HG03432 (cell line): ENCODE measurements around the gene MLLT6.

Source experiments
- ATAC-seq: cut with Tn5 transposase; IDR thresholded peaks from one replicate; pipeline ENCODE4 v1.9.1; 2021; ENCODE audit warnings: mild to moderate bottlenecking, moderate library complexity; ENCODE audit not compliant: unreplicated experiment

The MLLT6 gene

GRCh38 chr17:38706505-38707216 lies 1.6 kb downstream of the MLLT6 start:
- no peak for ATAC-seq

- ATAC-seq, result no peak
These were observed 2.7 kb downstream of the MLLT6 start for GRCh38 chr17:38707678-38708351.

GRCh38 chr17:38709104-38709820 lies 4.2 kb downstream of the MLLT6 start:
- ATAC-seq, result no peak

DNA sequence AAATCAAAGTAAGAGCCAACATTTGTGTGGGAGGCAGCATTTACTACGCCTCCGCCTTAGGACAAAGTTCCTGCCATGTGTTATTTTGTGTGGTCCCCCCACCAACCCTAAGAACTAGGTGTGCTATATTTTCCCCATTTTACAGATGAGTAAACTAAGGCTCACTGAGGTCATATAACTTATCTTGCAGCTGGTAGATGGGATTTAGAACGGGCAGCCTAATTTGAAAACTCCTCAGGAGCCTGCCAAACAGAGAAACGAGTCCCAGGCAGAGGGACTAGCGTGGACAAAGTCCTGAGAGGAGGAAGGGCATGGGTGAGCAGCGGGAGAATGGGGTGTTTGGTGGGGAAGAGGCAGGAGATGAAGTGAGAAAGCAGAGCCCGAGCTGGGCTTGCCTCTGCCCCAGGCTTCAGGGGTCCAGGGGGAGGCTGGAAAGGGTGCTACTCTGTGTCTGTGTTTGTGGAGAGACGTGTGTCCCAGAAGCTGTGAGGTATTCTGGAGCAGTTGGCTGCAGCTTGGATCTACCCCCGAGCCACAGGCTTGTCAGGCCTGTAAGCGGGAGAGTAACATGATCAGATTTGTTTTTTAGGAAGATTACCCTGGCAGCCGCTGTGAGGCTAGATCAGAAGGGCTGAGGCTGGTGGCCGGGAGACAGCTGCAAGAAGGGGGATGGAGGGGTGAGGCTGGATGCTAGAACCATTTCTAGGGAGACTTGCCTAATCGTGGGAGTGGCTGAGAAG lies 5.0 kb downstream of the MLLT6 start:
- no peak for ATAC-seq

DNA sequence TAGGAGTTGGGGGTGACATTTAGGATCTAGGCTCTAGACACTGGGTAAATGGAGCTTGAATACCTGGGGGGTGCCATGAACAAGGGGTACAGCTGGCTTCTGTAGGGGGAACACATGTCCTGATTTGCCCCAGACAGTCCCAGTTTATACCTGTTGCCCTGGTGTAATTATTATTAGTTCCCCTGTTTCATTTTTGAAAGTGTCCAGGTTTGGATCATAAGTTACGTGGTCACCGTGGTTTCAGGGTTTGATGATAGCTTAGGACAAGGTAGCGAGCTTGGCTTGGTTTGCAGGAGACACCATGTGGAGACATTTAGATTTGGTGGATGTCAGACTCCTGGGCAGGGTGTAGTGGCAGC lies 5.5 kb downstream of the MLLT6 start:
- no peak for ATAC-seq

DNA sequence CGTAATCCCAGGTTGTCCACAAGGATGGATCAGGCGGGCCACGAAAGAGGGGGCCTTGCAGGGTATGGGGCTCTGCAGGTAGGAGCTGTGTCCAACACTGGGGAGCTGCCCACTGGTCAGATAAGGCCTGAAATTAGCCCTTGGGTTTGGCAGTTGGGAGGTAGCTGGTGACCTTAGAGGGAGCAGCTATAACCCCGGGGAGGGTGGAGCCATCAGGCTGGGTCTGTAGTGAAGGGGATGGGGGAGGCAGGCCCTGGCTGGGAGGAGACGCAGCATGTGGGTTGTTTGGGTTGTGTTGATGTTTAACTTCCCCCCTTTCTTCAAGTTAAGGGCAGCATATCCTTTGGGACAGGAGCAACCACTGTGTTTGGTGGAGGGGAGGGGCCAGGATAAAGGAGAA lies 5.9 kb downstream of the MLLT6 start:
- ATAC-seq, result no peak

DNA sequence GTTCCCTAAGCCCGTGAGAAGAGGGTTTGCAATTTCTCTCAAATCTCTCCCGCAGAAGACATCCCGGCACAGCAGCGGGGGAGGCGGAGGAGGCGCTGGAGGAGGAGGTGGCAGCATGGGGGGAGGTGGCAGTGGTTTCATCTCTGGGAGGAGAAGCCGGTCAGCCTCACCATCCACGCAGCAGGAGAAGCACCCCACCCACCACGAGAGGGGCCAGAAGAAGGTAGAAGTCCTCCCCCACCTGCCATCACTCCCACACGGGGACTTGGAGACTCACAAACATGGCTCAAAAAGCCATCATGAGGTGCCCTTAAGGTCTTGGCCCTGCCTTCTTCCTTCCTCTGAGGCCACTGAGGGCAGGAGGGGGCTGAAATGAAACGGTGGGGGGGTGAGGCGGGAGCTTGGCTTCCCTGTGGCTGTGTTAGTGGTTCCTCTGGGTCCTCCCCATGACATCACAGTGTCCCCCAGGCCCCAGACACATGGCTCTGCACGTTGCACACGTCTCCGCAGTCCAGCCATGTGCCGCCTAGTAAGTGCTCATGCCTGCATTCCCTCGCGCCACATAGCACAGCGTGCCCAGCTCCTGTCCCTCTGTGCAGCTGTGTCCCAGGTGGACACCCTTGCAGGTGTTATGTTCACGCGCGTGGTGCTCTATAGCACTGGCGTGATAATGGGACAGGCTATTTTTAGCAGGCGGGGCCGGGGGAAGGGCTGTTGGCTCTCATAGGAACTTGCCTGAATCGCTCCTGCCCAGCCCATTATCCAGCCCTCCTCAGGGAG lies 6.9 kb downstream of the MLLT6 start:
- ATAC-seq, result no peak

GRCh38 chr17:38712593-38712992 lies 7.5 kb downstream of the MLLT6 start:
- ATAC-seq, result no peak

DNA sequence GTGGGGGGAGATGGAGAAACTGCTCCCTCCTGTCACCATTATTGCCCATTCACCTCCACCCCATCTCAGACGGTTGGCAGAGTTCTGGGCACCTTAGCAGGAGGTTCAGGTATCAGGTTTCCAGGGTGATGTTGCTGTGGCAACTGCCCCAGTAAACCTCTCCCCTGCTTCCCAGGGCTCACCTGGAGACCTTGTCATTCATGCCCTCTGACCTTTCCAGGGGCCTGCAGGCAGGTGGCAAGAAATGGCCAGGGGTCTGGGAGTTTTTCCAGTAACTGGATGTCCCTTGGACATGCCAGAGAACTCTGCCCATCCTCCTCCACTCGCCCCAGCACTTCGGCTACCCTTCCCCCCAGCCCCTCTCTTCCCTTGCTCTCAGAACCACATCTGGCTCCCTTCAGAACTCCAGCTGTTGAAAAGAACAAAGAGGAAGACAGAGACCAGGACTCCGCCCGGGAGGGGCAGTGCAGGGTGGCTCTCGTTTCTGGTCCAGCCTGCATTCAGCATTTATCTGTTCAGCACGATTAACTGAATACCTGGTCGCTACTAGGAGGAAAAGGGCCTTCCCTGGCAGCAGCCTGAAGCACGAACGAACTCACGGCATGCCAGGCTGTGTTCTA lies 8.5 kb downstream of the MLLT6 start:
- no peak for ATAC-seq

DNA sequence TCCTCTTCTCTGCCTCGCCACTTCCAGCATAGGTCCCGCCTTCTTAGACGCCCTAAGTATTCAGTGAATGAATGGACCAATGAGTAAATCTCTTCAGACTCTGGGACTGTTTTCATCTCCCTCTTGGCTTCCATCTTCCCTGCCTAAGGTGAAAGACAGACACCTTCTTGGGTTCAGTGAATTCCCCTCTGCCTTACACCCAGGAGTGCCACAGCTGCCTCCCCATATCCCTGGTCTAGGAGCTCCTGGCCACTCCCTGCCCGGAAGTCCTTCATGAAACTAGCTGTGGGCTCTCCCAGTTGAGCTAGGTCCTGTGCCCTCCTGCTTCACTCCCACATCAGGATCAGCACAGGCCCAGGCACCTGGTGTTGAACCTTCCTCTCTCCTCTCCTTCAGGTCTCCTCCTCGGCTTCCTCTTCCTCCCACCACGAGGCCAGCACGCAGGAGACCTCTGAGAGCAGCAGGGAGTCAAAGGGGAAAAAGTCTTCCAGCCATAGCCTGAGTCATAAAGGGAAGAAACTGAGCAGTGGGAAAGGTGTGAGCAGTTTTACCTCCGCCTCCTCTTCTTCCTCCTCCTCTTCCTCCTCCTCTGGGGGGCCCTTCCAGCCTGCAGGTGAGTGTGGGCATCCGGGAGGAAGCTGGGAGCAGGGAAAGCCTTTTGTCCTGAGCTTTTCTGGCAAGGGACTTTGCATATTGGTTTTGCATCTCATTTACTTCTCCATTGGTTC lies 10.3 kb downstream of the MLLT6 start:
- no peak for ATAC-seq

DNA sequence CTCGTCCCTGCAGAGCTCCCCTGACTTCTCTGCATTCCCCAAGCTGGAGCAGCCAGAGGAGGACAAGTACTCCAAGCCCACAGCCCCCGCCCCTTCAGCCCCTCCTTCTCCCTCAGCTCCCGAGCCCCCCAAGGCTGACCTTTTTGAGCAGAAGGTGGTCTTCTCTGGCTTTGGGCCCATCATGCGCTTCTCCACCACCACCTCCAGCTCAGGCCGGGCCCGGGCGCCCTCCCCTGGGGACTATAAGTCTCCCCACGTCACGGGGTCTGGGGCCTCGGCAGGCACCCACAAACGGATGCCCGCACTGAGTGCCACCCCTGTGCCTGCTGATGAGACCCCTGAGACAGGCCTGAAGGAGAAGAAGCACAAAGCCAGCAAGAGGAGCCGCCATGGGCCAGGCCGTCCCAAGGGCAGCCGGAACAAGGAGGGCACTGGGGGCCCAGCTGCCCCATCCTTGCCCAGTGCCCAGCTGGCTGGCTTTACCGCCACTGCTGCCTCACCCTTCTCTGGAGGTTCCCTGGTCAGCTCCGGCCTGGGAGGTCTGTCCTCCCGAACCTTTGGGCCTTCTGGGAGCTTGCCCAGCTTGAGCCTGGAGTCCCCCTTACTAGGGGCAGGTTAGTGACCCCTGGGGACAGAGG lies 11.4 kb downstream of the MLLT6 start:
- ATAC-seq, result no peak

DNA sequence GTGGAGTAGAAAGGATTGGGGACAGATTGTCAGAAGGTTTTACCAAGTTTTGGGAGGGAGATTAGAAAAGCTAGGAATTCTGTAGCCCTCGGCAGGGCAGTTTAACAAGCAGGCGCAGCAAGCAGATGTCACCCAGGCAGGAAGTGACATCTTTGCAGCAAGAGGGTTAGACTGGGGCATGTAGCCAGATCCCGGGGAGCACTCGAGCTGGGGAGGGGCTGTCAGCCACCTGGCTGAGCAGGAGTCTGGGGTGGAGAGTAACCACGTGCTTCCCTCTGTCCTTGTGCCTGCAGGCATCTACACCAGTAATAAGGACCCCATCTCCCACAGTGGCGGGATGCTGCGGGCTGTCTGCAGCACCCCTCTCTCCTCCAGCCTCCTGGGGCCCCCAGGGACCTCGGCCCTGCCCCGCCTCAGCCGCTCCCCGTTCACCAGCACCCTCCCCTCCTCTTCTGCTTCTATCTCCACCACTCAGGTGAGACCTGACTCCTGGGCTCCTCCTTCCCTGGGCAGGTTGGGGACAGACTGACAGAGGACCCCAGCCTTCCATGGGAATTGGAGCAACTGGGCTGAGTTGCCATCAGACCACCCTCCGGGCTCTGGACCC lies 12.2 kb downstream of the MLLT6 start:
- no peak for ATAC-seq

DNA sequence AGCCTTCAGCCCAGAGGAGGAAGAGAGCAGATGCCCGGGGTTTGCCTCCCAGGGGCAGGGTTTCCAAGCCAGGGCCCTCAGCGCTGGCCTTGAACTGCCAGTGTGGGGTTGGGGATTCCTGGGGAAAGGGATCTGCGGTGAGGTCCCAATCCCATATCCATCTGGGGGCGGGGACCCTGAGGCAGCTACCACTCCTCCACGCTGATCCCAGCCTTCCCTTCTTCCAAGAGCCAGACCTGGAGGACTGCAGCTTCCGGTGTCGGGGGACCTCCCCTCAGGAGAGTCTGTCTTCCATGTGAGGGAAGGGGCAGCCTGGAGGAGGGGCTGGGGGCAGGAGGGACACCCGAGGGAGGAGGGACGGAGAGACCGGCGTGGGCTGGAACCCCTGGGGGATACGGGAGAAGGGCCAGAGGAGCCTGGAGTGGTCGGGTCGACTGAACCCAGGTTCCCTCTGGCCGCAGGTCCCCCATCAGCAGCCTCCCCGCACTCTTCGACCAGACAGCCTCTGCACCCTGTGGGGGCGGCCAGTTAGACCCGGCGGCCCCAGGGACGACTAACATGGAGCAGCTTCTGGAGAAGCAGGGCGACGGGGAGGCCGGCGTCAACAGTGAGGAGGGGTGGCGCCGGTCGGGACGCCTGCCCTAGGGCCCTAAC lies 14.3 kb downstream of the MLLT6 start:
- ATAC-seq, result no peak

GRCh38 chr17:38719943-38720641 lies 15.0 kb downstream of the MLLT6 start:
- no peak for ATAC-seq

DNA sequence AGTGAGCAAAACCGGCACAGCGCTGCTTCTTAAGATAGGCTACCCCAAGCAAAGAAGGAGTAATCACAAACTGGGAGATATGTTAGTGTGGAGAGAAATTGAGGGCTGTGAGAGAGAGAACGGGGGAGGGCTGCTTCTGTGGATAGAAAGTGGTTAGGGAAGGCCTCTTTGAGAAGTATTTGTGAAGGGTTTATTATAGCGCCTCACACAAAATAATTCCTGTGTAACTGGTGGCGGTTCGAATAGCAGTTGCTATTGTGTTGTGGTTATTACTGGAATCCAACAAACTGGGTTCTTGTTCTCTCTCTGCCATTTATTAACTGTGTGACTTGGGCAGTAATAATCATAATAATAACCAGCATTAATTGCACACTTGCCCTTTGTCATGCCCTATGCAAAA lies 15.9 kb downstream of the MLLT6 start:
- ATAC-seq, result no peak

DNA sequence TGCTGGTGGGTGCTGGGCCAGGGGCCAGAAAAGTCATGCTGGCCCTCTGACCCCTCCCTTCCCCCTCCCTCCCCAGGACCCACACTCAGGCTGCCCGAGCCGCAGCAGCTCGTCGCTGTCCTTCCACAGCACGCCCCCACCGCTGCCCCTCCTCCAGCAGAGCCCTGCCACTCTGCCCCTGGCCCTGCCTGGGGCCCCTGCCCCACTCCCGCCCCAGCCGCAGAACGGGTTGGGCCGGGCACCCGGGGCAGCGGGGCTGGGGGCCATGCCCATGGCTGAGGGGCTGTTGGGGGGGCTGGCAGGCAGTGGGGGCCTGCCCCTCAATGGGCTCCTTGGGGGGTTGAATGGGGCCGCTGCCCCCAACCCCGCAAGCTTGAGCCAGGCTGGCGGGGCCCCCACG lies 16.7 kb downstream of the MLLT6 start:
- no peak for ATAC-seq

GRCh38 chr17:38724337-38724988 lies 19.4 kb downstream of the MLLT6 start:
- no peak for ATAC-seq
